Measurements from ENCODE around the gene APLNR. TPM values are rescaled to one million over a fixed set of nuclear protein-coding genes. Genes with fewer than 3 reads are reported as not detected.

APLNR gene
- polyA plus RNA-seq, 1 of the 3 experiments (the other 2 are of a cell fraction) = 0.03 TPM

GRCh38 chr11:57235761-57236703, 1.0 kb downstream of the APLNR start (continued):
- TF ChIP-seq FOXJ3 (CRISPR knock-in tag; IDR thresholded peaks at IDR 0.05) = no peak
- TF ChIP-seq SIN3A (IDR thresholded peaks at IDR 0.05; ENCODE audit: borderline replicate concordance, low read depth, low read length) = no peak

DNA sequence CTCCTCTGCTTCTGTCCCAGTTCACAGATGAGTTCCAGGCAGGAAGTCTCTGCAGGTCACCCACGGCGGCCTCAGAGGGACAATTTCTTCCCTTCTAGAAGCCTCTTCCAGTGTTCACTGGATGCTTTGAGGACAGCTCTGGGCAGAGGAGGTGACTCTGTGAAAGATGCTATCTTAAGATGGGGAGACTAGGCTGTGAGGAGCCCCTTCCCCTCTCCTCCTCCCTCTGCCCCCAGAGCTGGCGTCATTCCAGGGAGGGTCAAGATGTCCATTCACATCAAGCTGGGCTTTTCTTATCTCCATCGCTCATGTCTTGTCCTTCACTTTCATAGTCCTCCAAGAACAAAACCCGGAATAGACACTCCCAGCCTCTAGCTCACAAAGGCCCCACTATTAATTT, 3.3 kb downstream of the APLNR start:
- H3K27ac ChIP-seq (ENCODE audit: low read depth in 2 of 2, low read length in 1 of 2) = no peak overlapping the region; a peak in 1 of 4 replicates
- no peaks in the 10 kb centered on the region for H3K9me3 ChIP-seq
- DNase-seq = no peak
- no peak overlapping the region for H3K4me3 ChIP-seq (ENCODE audit: low read depth in 2 of 2, low read length in 1 of 2)
- H3K27me3 ChIP-seq (ENCODE audit: insufficient read depth) = peaks cover 10% of the 10 kb centered on the region; the same call in 1 of the 2 replicates
- no peaks in the 10 kb centered on the region for H3K9me2 ChIP-seq
- 44% methylated on average over 4 of the region's 5 CpGs for WGBS (ENCODE audit: low lambda C conversion rate)
- H3K36me3 ChIP-seq (replicated peaks in 1 of 2; ENCODE audit: control insufficient read depth in 1 of 2, insufficient read depth in 2 of 2, low read length in 1 of 2) = no peaks in the 10 kb centered on the region
- ChIA-PET POLR2A (no interaction called here), CTCF (interaction anchor here (1.0 kb wide), 1 partner anchor 114 kb away, joined by 3 read pairs; no protein-coding TSS in a partner anchor)
- no peaks in the 10 kb centered on the region for H3K79me2 ChIP-seq (ENCODE audit: insufficient read depth)
- H3K4me2 ChIP-seq = no peak overlapping the region
- no peak overlapping the region for H2AFZ ChIP-seq (ENCODE audit: low read depth)
- H3K4me1 ChIP-seq (ENCODE audit: control insufficient read depth in 1 of 2, insufficient read depth in 2 of 2, low read depth in 1 of 2, low read length in 1 of 2) = peaks cover 0 to 12% of the 10 kb centered on the region in 2 experiments; a peak in 1 of 4 replicates
- no peaks in the 10 kb centered on the region for H4K20me1 ChIP-seq (ENCODE audit: insufficient read depth)
- TF ChIP-seq TEAD4 (IDR thresholded peaks at IDR 0.05; ENCODE audit: borderline replicate concordance, insufficient read depth) (no peak), CHD2 (IDR thresholded peaks at IDR 0.05; ENCODE audit: low read length, partially characterized antibody) (no peak), SIN3A (IDR thresholded peaks at IDR 0.05; ENCODE audit: borderline replicate concordance, low read depth, low read length) (no peak), CTCF (IDR thresholded peaks at IDR 0.05) (no peak), JUND (IDR thresholded peaks at IDR 0.05) (no peak)
- TF ChIP-seq, protein P1, sequence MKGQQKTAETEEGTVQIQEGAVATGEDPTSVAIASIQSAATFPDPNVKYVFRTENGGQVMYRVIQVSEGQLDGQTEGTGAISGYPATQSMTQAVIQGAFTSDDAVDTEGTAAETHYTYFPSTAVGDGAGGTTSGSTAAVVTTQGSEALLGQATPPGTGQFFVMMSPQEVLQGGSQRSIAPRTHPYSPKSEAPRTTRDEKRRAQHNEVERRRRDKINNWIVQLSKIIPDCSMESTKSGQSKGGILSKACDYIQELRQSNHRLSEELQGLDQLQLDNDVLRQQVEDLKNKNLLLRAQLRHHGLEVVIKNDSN (IDR thresholded peaks at IDR 0.05; ENCODE audit: borderline replicate concordance, low read depth) = no peak
- H3K9ac ChIP-seq = no peak overlapping the region
- H3F3A ChIP-seq (replicated peaks; ENCODE audit: insufficient read depth) = no peaks in the 10 kb centered on the region

DNA sequence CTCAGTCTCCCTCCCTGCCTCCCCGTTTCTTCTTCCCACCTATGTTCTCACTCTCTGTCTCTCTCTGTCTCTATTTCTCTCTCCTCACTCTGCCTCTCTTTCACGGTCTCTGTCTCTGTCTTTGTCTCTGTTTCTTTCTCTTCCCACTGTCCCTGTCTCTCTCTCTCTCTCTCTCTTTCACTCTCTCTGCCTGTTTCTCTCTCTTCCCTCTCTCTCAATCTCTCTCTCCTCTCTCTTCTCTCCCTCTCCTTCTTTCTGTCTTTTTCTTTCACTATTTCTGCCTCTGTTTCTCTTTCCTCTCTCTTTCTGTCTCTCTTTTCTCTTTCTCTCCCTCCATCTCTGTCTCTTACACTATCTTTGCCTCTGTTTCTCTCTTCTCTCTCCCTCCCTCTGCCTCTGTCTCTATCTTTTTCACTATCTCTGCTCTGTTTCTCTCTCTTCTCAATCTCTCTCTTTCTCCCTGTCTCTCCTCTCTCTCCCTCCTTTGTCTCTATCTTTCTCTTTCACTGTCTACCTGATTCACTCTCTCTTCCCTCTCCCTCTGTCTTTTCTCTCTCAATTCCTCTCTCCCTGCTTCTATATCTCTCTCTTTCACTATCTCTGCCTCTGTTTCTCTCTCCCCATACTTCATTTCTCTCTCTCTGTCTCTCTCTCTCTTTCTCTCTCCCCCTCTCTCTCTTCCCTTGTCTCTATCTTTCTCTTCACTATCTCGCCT, 5.4 kb downstream of the APLNR start:
- no peak overlapping the region for H3K9ac ChIP-seq
- H3K79me2 ChIP-seq (ENCODE audit: insufficient read depth) = no peaks in the 10 kb centered on the region
- no peak overlapping the region for H3K27ac ChIP-seq (ENCODE audit: low read depth in 2 of 2, low read length in 1 of 2)
- DNase-seq = no peak
- peaks cover 10% of the 10 kb centered on the region; the same call in 1 of the 2 replicates for H3K27me3 ChIP-seq (ENCODE audit: insufficient read depth)
- no peak overlapping the region for H2AFZ ChIP-seq (ENCODE audit: low read depth)
- WGBS (ENCODE audit: low lambda C conversion rate) = 27% methylated on average over 3 of the region's 3 CpGs
- no peaks in the 10 kb centered on the region for H3K36me3 ChIP-seq (replicated peaks in 1 of 2; ENCODE audit: control insufficient read depth in 1 of 2, insufficient read depth in 2 of 2, low read length in 1 of 2)
- no peaks in the 10 kb centered on the region for H3K9me2 ChIP-seq
- H3K4me2 ChIP-seq = no peak overlapping the region
- no peaks in the 10 kb centered on the region for H3K9me3 ChIP-seq
- POLR2A ChIA-PET = no interaction called here
- CTCF ChIA-PET = interaction anchor here (1.1 kb wide), 1 partner anchor 87 kb away, joined by 3 read pairs; no protein-coding TSS in a partner anchor
- no peak overlapping the region for H3K4me3 ChIP-seq (ENCODE audit: low read depth in 2 of 2, low read length in 1 of 2)
- H3K4me1 ChIP-seq (ENCODE audit: control insufficient read depth in 1 of 2, insufficient read depth in 2 of 2, low read depth in 1 of 2, low read length in 1 of 2) = peaks cover 0 to 5% of the 10 kb centered on the region in 2 experiments; a peak in 1 of 4 replicates
- H4K20me1 ChIP-seq (ENCODE audit: insufficient read depth) = no peaks in the 10 kb centered on the region
- H3F3A ChIP-seq (replicated peaks; ENCODE audit: insufficient read depth) = no peaks in the 10 kb centered on the region
- TF ChIP-seq RXRA (IDR thresholded peaks at IDR 0.05; ENCODE audit: borderline replicate concordance, low read depth) = no peak
- no peak for TF ChIP-seq EP300 (IDR thresholded peaks at IDR 0.05; ENCODE audit: borderline replicate concordance in 1 of 2, low read depth in 1 of 2, low read length in 1 of 2)
- TF ChIP-seq FOXJ3 (CRISPR knock-in tag; IDR thresholded peaks at IDR 0.05) = no peak
- TF ChIP-seq TAF1 (IDR thresholded peaks at IDR 0.05; ENCODE audit: borderline replicate concordance, low read depth, low read length) = no peak
- no peak for TF ChIP-seq RFX5 (IDR thresholded peaks at IDR 0.05; ENCODE audit: low read length)
- TF ChIP-seq YY1 (IDR thresholded peaks at IDR 0.05; ENCODE audit: low read depth) = no peak
- TF ChIP-seq TEAD4 (IDR thresholded peaks at IDR 0.05; ENCODE audit: borderline replicate concordance, insufficient read depth) = no peak
- no peak for TF ChIP-seq GATA2 (CRISPR knock-in tag; IDR thresholded peaks at IDR 0.05)
- TF ChIP-seq RCOR1 (IDR thresholded peaks at IDR 0.05; ENCODE audit: low read length) = no peak
- no peak for TF ChIP-seq NRF1 (IDR thresholded peaks at IDR 0.05; ENCODE audit: low read depth, low read length)
- no peak for TF ChIP-seq CTCF (IDR thresholded peaks at IDR 0.05)
- no peak for TF ChIP-seq MEF2A (IDR thresholded peaks at IDR 0.05; ENCODE audit: borderline replicate concordance, low read depth)
- no peak for TF ChIP-seq RAD21 (IDR thresholded peaks at IDR 0.05; ENCODE audit: low read length)
